ENCODE measurements around the gene FOXC1.

FOXC1 gene

DNA sequence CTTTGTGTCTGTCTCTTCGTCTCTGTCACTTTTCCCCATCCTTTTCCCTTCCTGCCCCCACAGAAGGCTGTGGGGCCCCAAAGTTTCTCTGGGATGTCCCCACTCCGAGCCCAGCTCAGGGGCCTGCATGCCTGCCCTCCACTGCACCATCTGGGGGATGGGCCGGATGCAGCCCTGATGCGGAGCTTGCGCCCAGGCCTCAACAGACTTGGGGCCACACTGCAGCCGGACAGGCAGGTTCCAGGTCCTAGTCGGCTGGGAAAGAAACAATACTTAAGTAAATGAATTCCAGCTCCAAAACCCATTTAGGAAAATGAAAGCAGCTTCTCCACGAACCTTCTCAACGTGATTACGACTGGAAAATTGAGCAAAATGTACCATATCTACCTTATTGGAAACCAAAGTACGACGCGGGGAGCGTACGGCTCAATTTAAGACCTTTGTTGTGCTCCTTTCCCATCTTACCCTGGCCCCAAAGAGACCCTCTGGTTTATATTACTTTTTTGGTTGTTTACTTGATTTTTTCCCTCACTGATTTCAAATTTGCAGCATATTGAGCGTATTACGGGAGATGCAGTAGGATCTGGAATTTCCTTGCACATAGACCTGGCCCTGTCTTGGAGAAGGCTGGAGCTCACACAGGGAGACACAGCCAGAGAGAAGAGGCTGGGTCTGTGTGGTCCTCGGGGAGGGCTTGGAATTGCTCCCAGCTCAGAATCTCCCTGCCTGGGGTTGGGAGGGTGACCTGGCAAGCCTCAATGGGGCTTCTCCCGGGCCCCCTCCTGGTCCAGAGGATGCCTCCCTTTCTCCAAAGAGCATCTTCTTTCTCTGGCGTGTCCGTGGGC lies 8.0 kb downstream of the FOXC1 start:
- TF ChIP-seq, protein P1, sequence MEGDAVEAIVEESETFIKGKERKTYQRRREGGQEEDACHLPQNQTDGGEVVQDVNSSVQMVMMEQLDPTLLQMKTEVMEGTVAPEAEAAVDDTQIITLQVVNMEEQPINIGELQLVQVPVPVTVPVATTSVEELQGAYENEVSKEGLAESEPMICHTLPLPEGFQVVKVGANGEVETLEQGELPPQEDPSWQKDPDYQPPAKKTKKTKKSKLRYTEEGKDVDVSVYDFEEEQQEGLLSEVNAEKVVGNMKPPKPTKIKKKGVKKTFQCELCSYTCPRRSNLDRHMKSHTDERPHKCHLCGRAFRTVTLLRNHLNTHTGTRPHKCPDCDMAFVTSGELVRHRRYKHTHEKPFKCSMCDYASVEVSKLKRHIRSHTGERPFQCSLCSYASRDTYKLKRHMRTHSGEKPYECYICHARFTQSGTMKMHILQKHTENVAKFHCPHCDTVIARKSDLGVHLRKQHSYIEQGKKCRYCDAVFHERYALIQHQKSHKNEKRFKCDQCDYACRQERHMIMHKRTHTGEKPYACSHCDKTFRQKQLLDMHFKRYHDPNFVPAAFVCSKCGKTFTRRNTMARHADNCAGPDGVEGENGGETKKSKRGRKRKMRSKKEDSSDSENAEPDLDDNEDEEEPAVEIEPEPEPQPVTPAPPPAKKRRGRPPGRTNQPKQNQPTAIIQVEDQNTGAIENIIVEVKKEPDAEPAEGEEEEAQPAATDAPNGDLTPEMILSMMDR (IDR thresholded peaks at IDR 0.05; ENCODE audit: low read depth, low read length, missing control alignments): no peak
- DNase-seq (ENCODE audit: low read depth): no peak

DNA sequence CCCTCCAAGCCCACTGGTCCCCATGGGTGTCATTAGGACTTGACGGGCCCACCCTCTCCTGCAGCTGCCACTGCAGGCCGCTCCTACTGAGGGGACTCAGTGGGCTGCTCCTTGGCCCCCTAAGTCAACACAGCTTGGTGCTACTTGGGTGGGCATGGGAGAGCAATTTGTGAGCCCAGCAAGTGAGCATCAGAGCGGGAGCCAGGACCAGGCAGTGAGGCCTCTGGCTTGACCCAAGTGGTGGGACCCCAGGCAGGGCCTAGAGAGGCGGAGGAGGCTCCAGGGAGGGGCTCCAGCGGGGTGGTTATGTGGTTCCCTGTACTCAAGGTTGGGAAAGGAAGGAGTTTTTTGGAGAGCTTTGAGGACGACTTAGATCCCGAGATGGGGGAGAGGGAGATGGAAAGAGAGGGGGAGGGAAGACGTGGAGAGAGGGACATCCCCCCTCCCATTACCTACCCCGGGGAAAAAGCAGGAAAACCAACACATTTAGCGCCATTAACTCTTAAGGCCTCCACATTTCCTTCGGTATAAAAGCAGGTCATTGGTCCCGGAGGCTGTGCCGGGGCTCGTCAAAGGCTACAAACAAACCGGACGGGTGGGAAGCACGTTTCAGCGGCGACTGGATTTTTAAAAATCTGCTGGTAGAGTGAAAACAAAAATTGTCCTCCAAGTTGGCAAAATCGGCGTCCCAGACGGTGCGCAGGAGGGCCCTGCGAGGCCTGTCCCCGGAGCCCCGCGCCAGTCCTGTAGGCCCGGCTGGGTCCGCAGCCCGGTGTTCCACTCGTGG lies 8.8 kb downstream of the FOXC1 start:
- TF ChIP-seq, protein P1 (IDR thresholded peaks at IDR 0.05; ENCODE audit: low read depth, low read length, missing control alignments): no peak
- DNase-seq (ENCODE audit: low read depth): no peak
- H3K4me3 ChIP-seq (ENCODE audit: low read depth, low read length): no peak overlapping the region
- in situ Hi-C loops (cut with HindIII; ENCODE audit: low sequenced_read_pairs): no loop called here

More for the DNA sequence above, 8.0 kb downstream of the FOXC1 start:
- in situ Hi-C loops (cut with HindIII; ENCODE audit: low sequenced_read_pairs): no loop called here
- H3K4me3 ChIP-seq (ENCODE audit: low read depth, low read length): no peak overlapping the region

DNA sequence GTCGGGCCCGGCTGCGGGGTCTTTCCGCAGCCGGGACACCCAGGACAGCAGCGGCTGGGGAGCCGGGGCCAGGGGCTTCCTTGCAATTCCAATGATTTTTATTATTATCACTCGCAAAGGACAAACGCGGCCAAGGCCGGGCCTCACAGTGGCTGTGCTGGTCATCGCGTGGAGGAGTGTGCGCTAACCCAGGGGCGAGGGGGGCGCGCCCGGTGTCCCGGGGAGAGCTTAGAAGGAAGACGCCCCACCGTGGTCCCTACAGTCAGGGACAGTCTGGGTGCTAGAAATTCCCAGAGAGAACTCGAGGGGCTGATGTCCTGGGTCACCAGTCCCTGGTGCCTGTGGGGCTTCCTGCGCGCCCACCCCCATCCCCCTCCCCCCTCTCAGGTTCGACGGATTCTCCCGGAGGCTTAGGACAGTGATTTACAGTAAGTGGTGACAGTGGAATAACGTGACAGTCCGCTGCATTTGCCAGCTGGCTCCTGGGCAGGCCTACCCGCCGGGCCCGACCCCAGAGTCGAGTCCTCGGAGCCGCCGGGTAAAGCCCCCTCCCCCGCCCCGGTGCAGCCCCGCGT lies 9.5 kb downstream of the FOXC1 start:
- no peak overlapping the region for H3K4me3 ChIP-seq (ENCODE audit: low read depth, low read length)
- TF ChIP-seq, protein P1 (IDR thresholded peaks at IDR 0.05; ENCODE audit: low read depth, low read length, missing control alignments): no peak
- in situ Hi-C loops (cut with HindIII; ENCODE audit: low sequenced_read_pairs): no loop called here
- no peak for DNase-seq (ENCODE audit: low read depth)

DNA sequence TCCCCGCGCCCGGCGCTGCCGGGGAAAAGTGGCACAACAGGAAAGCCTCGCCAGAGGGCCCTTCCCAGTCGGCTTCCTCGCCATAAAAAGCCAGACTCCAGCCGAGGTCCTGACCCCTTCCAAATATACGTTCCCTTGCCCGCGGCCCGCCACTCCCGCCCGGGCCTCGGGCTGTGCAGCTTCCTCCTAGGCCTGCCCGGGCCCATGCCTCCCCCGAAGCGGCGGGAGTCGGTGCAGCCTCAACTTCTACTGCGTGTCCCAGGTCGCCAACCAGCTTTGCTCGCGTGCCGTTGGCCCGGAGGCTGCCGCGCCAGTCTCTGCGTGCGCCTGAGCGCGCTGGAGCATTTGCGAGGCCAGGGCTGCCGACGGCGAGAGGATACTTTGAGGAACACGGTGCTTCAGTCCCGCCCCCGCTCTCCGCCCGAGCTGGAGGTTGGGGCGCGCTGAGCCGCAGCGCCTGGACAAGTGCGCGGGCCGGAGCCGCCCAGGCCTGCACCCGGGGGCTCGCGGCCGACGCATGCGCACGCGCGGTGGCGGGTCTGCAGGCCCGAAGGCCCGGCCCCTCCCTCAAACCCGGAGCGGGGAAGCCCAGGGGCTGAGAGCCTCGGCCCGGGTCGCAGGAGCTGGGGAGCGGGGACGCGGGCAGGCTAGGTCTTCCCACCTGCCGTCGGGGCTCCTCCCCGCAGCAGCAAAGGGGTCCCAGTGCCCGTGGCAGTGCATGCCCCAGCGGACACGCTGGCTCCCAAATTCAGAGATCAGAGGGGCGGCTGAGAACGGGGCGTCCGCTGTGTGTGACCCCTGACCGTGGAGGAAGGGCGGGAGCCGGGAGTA lies 10.2 kb downstream of the FOXC1 start:
- in situ Hi-C loops (cut with HindIII; ENCODE audit: low sequenced_read_pairs): no loop called here
- TF ChIP-seq, protein P1 (IDR thresholded peaks at IDR 0.05; ENCODE audit: low read depth, low read length, missing control alignments): no peak
- no peak overlapping the region for H3K4me3 ChIP-seq (ENCODE audit: low read depth, low read length)
- DNase-seq (ENCODE audit: low read depth): no peak

DNA sequence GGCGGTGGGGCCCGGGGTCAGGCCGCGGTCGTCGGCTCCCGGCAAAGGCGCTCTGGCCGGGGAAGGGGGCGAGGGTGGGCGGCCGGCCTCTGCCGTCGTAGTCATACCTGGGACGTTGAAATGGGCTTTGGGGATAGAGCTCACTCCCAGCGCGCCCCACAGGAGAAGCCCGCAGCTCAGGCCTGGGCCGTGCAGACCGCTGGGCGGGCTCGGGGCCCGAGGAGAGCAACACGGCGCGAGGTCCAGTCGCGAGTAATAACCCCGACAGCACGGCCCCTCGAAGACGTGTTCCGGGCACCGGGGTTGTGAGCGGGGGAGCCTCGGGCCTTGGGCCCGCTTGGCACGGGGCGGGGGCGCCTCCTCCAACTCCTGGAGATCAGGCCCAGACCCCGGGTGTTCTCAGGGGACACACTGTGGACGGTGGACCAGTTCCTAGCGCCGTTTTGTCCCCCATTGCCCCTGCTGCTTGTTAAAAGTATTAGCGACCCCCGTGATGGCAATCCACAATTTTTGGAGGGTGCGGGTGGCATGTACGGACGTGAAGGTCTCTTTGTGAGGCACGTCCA lies 10.9 kb downstream of the FOXC1 start:
- in situ Hi-C loops (cut with HindIII; ENCODE audit: low sequenced_read_pairs): no loop called here
- no peak for DNase-seq (ENCODE audit: low read depth)
- TF ChIP-seq, protein P1 (IDR thresholded peaks at IDR 0.05; ENCODE audit: low read depth, low read length, missing control alignments): no peak
- H3K4me3 ChIP-seq (ENCODE audit: low read depth, low read length): no peak overlapping the region

Data from astrocyte of the cerebellum (primary cell).